ENCODE measurements around the gene SIMC1.
"Not testable (repeated sequence)": the region's sequence is repeated elsewhere in the genome, so short reads cannot be mapped to it uniquely, and the experiment has no call there.

DNA sequence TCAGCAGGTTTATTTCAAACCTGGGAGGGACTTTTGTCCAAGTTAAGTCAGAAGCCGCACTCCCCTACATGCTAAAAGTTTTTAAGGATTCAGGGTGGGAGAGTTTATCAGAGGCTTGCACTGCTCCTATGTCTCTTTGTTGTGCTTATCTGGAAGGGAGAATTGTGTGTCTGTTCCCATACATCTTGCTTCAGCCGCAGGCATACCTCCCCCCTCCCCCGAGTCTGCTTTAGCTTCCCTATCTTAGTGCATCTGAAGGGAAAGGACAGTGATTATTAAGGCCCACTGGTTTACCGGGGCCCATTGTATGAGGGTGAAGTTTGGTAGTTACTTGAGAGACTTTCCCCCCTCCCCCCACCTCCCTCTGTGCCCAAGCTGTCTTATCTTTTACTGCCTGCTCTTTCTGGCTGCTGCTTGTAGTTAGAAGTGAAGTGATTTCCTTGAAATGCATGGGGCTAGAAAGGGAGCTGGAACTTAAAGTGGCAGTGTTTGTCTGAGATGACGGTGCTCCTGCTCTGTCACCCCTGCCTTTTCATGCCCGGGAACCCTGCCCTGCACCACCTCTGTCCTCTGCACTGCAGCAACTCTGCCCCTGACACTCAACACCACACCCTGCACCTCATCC is 40.9 kb upstream of the SIMC1 start:
- TF ChIP-seq, protein P1, sequence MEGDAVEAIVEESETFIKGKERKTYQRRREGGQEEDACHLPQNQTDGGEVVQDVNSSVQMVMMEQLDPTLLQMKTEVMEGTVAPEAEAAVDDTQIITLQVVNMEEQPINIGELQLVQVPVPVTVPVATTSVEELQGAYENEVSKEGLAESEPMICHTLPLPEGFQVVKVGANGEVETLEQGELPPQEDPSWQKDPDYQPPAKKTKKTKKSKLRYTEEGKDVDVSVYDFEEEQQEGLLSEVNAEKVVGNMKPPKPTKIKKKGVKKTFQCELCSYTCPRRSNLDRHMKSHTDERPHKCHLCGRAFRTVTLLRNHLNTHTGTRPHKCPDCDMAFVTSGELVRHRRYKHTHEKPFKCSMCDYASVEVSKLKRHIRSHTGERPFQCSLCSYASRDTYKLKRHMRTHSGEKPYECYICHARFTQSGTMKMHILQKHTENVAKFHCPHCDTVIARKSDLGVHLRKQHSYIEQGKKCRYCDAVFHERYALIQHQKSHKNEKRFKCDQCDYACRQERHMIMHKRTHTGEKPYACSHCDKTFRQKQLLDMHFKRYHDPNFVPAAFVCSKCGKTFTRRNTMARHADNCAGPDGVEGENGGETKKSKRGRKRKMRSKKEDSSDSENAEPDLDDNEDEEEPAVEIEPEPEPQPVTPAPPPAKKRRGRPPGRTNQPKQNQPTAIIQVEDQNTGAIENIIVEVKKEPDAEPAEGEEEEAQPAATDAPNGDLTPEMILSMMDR (IDR thresholded peaks at IDR 0.05; ENCODE audit: extremely low read depth in 1 of 2, insufficient read depth in 1 of 2, low read depth in 1 of 2, low read length in 2 of 2), result not testable (repeated sequence)
- TF ChIP-seq POLR2A (IDR thresholded peaks at IDR 0.05; ENCODE audit: low read depth, low read length); EZH2 (IDR thresholded peaks at IDR 0.05; ENCODE audit: borderline replicate concordance, low read depth, low read length, severe bottlenecking); POLR2AphosphoS5 (IDR thresholded peaks at IDR 0.05; ENCODE audit: insufficient read depth, low read depth, low read length); FOS (IDR thresholded peaks at IDR 0.05; ENCODE audit: borderline replicate concordance, insufficient read depth, low read length): not testable (repeated sequence)
- TF ChIP-seq, protein P2, sequence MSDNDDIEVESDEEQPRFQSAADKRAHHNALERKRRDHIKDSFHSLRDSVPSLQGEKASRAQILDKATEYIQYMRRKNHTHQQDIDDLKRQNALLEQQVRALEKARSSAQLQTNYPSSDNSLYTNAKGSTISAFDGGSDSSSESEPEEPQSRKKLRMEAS (IDR thresholded peaks at IDR 0.05; ENCODE audit: insufficient read depth, insufficient read length), result not testable (repeated sequence)

Measured in endothelial cell of umbilical vein (primary cell).